ENCODE measurements around the gene LCMT1. TPM values are rescaled to one million over a fixed set of nuclear protein-coding genes. Genes with fewer than 3 reads are reported as not detected.

Gene LCMT1
- total and polyA plus RNA-seq, 2 of the 13 experiments (the other 11 are each of a cell fraction or from before 2014, with no cell fraction given): 41.2 to 48.7 TPM

DNA sequence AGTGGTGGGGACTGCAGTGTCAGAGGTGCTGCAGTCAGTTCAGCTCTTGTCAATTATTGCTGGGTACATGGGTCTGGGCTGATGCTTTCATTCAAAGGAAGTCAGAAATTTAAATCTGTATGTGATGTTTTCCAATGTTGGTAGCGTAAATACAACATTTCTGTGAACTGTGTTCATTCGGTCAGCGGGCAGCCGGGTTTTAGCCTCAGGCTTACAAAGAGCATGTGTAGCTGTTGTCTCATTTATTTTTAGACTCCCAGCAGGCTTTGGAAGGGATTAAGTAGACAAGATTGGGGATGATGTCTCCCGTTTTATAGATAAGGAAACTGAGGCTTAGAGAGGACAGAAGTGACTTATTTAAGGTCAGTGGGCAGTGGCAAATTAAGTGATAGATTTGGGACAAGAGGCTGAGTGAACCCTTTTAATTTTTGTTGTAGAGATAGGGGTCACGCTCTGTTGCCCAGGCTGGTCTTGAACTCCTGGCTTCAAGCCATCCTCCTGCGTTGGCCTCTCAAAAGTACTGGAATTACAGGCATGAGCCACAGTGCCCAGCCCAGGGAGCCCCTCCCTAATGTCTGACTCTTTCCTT lies 113.3 kb downstream of the LCMT1 start (continued):
- TF ChIP-seq, protein P1, sequence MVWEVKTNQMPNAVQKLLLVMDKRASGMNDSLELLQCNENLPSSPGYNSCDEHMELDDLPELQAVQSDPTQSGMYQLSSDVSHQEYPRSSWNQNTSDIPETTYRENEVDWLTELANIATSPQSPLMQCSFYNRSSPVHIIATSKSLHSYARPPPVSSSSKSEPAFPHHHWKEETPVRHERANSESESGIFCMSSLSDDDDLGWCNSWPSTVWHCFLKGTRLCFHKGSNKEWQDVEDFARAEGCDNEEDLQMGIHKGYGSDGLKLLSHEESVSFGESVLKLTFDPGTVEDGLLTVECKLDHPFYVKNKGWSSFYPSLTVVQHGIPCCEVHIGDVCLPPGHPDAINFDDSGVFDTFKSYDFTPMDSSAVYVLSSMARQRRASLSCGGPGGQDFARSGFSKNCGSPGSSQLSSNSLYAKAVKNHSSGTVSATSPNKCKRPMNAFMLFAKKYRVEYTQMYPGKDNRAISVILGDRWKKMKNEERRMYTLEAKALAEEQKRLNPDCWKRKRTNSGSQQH (CRISPR knock-in tag; IDR thresholded peaks at IDR 0.05; ENCODE audit: low read depth): no peak
- TF ChIP-seq ZNF232 (CRISPR knock-in tag; IDR thresholded peaks at IDR 0.05; ENCODE audit: borderline replicate concordance) (no peak), GZF1 (CRISPR knock-in tag; IDR thresholded peaks at IDR 0.05) (0 out of 2 replicates have a peak, but pooled peaks have one; percentile 29), ZKSCAN5 (CRISPR knock-in tag; IDR thresholded peaks at IDR 0.05) (no peak), SMAD1 (CRISPR knock-in tag; IDR thresholded peaks at IDR 0.05; ENCODE audit: borderline replicate concordance, low read depth) (no peak), ZNF629 (CRISPR knock-in tag; conservative IDR thresholded peaks at IDR 0.05) (0 out of 2 replicates have a peak, but pooled peaks have one; percentile 60), ZNF142 (CRISPR knock-in tag; IDR thresholded peaks at IDR 0.05) (no peak), ZNF34 (CRISPR knock-in tag; IDR thresholded peaks at IDR 0.05; ENCODE audit: borderline replicate concordance) (no peak), DNMT1 (CRISPR knock-in tag; IDR thresholded peaks at IDR 0.05) (no peak), ZBTB7B (CRISPR knock-in tag; IDR thresholded peaks at IDR 0.05) (no peak), ZNF446 (CRISPR knock-in tag; IDR thresholded peaks at IDR 0.05) (no peak), MAFF (IDR thresholded peaks at IDR 0.05; ENCODE audit: low read depth, low read length) (no peak), RFX3 (CRISPR knock-in tag; IDR thresholded peaks at IDR 0.05) (no peak)
- TF ChIP-seq, protein P2, sequence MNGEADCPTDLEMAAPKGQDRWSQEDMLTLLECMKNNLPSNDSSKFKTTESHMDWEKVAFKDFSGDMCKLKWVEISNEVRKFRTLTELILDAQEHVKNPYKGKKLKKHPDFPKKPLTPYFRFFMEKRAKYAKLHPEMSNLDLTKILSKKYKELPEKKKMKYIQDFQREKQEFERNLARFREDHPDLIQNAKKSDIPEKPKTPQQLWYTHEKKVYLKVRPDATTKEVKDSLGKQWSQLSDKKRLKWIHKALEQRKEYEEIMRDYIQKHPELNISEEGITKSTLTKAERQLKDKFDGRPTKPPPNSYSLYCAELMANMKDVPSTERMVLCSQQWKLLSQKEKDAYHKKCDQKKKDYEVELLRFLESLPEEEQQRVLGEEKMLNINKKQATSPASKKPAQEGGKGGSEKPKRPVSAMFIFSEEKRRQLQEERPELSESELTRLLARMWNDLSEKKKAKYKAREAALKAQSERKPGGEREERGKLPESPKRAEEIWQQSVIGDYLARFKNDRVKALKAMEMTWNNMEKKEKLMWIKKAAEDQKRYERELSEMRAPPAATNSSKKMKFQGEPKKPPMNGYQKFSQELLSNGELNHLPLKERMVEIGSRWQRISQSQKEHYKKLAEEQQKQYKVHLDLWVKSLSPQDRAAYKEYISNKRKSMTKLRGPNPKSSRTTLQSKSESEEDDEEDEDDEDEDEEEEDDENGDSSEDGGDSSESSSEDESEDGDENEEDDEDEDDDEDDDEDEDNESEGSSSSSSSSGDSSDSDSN (CRISPR knock-in tag; IDR thresholded peaks at IDR 0.05): no peak
- TF ChIP-seq, protein P3, sequence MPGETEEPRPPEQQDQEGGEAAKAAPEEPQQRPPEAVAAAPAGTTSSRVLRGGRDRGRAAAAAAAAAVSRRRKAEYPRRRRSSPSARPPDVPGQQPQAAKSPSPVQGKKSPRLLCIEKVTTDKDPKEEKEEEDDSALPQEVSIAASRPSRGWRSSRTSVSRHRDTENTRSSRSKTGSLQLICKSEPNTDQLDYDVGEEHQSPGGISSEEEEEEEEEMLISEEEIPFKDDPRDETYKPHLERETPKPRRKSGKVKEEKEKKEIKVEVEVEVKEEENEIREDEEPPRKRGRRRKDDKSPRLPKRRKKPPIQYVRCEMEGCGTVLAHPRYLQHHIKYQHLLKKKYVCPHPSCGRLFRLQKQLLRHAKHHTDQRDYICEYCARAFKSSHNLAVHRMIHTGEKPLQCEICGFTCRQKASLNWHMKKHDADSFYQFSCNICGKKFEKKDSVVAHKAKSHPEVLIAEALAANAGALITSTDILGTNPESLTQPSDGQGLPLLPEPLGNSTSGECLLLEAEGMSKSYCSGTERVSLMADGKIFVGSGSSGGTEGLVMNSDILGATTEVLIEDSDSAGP (CRISPR knock-in tag; IDR thresholded peaks at IDR 0.05; ENCODE audit: borderline replicate concordance): 0 out of 2 replicates have a peak, but pooled peaks have one; percentile 18
- TF ChIP-seq, protein P4, sequence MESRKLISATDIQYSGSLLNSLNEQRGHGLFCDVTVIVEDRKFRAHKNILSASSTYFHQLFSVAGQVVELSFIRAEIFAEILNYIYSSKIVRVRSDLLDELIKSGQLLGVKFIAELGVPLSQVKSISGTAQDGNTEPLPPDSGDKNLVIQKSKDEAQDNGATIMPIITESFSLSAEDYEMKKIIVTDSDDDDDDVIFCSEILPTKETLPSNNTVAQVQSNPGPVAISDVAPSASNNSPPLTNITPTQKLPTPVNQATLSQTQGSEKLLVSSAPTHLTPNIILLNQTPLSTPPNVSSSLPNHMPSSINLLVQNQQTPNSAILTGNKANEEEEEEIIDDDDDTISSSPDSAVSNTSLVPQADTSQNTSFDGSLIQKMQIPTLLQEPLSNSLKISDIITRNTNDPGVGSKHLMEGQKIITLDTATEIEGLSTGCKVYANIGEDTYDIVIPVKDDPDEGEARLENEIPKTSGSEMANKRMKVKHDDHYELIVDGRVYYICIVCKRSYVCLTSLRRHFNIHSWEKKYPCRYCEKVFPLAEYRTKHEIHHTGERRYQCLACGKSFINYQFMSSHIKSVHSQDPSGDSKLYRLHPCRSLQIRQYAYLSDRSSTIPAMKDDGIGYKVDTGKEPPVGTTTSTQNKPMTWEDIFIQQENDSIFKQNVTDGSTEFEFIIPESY (CRISPR knock-in tag; IDR thresholded peaks at IDR 0.05): no peak
